KMS-11 (cell line): Measurements from ENCODE around the gene LINS1.

Experiments
- H2AFZ ChIP-seq: fragments of 200-600 bp; sonication (generic); 2 replicates; pipeline ENCODE4 v1.6.1; 2016; ENCODE audit warnings: antibody characterized with exemption, mixed run types, low read depth
- H3K27ac ChIP-seq: fragments of 200-600 bp; sonication (generic); 2 replicates; pipeline ENCODE4 v1.6.1; 2016; ENCODE audit warnings: mild to moderate bottlenecking, mixed run types
- H3K27me3 ChIP-seq: fragments of 200-600 bp; sonication (generic); 2 replicates; pipeline ENCODE4 v1.6.1; 2017; ENCODE audit warnings: mild to moderate bottlenecking, low read depth, mixed run types, moderate library complexity; ENCODE audit not compliant: insufficient read depth
- H3K36me3 ChIP-seq: fragments of 200-600 bp; sonication (generic); 2 replicates; pipeline ENCODE4 v1.6.1; 2017; ENCODE audit warnings: mild to moderate bottlenecking, mixed run types; ENCODE audit not compliant: insufficient read depth
- H3K4me1 ChIP-seq: fragments of 200-600 bp; sonication (generic); 2 replicates; pipeline ENCODE4 v1.6.1; 2016; ENCODE audit warnings: mild to moderate bottlenecking, low read depth, mixed run types; ENCODE audit not compliant: poor library complexity, severe bottlenecking
- H3K4me2 ChIP-seq: fragments of 200-600 bp; sonication (generic); 2 replicates; pipeline ENCODE4 v1.7.0; 2016; ENCODE audit warnings: mild to moderate bottlenecking, mixed run types
- H3K4me3 ChIP-seq: fragments of 200-600 bp; sonication (generic); IDR thresholded peaks from 2 replicates; pipeline ENCODE4 v1.6.1; 2017; ENCODE audit warnings: low read depth, low read length, mixed read lengths; ENCODE audit not compliant: insufficient read depth
- H3K79me2 ChIP-seq: fragments of 200-600 bp; sonication (generic); 2 replicates; pipeline ENCODE4 v1.6.1; 2016; ENCODE audit warnings: low read depth, mixed run types; ENCODE audit not compliant: insufficient read depth
- H3K9ac ChIP-seq: fragments of 200-600 bp; sonication (generic); 2 replicates; pipeline ENCODE4 v1.6.1; 2016; ENCODE audit warnings: mild to moderate bottlenecking, mixed run types
- H4K20me1 ChIP-seq: fragments of 200-600 bp; sonication (generic); 2 replicates; pipeline ENCODE4 v1.6.1; 2016; ENCODE audit warnings: mild to moderate bottlenecking, mixed run types; ENCODE audit not compliant: insufficient read depth
- CTCF ChIP-seq: fragments of 200-600 bp; sonication (generic); conservative IDR thresholded peaks from 2 replicates; pipeline ENCODE4 v1.6.1; 2017; ENCODE audit warnings: low read depth, mild to moderate bottlenecking, antibody characterized with exemption, low read length, moderate library complexity, mixed read lengths

Gene LINS1

DNA sequence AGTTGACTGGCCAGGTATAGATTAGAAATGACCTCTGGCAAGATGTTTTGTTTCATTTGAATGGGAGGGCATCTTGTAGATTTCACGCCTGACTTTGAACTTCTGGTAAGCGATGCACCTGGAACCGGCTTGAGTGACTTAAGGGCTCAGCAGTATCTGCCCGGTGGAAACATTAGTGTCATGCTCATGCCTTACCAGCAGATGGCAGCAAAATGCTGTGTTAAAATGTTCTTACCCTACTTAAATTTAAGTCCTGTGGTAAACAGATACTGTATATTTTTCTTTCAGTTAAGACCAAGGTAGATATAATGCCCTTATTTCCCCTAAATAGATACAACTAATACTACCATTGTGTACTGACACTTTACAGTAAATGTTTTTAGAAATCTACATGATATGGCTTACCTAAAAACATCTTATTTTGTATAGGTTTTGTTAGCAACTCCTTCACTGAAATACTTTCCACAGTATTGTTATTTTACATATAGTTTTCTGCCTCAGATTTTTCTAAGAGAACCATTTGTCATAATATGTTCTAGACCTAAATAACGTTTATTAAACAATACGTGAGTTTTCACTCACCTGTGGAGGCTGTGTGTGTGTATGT, 25.9 kb upstream of the LINS1 start:
- Histone ChIP-seq H4K20me1 (no peaks in the 10 kb centered on the region), H3K4me3 (no peak overlapping the region), H3K27me3 (no peaks in the 10 kb centered on the region), H3K4me1 (no peaks in the 10 kb centered on the region), H2AFZ (no peak overlapping the region), H3K9ac (no peak overlapping the region), H3K36me3 (no peaks in the 10 kb centered on the region), H3K27ac (no peak overlapping the region), H3K4me2 (no peak overlapping the region), H3K79me2 (no peaks in the 10 kb centered on the region)
- TF ChIP-seq CTCF = peak; percentile 88

DNA sequence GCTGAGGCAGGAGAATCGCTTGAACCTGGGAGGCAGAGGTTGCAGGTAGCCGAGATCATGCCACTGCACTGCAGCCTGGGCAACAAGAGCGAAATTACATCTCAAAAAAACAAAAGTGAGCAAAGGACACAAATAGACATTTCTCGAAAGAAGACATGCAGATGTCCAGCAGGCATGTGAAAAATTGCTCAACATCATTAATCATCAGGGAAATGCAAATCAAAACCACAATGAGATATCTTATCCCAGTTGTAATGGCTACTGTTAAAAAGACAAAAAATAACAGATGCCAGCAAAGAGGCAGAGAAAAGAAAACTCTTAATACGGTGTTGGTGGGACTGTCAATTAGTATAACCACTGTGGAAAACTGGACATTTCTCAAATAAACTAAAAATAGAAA, 21.3 kb upstream of the LINS1 start:
- no peak for TF ChIP-seq CTCF
- Histone ChIP-seq H3K79me2 (no peaks in the 10 kb centered on the region), H3K9ac (no peak overlapping the region)

GRCh38 chr15:100616700-100617099, 14.7 kb upstream of the LINS1 start:
- TF ChIP-seq CTCF = no peak
- Histone ChIP-seq H3K4me2 (no peak overlapping the region), H3K79me2 (no peaks in the 10 kb centered on the region), H3K9ac (no peak overlapping the region), H3K27ac (no peak overlapping the region), H3K36me3 (no peaks in the 10 kb centered on the region), H3K4me3 (no peak overlapping the region), H4K20me1 (no peaks in the 10 kb centered on the region), H3K27me3 (no peaks in the 10 kb centered on the region), H3K4me1 (no peaks in the 10 kb centered on the region), H2AFZ (no peak overlapping the region)

More for the DNA sequence above, 21.3 kb upstream of the LINS1 start:
- Histone ChIP-seq H3K27me3 (no peaks in the 10 kb centered on the region), H3K36me3 (no peaks in the 10 kb centered on the region), H2AFZ (no peak overlapping the region), H4K20me1 (no peaks in the 10 kb centered on the region), H3K4me1 (no peaks in the 10 kb centered on the region), H3K4me3 (no peak overlapping the region), H3K4me2 (no peak overlapping the region), H3K27ac (no peak overlapping the region)

GRCh38 chr15:100615801-100616200, 13.8 kb upstream of the LINS1 start:
- Histone ChIP-seq H3K79me2 (no peaks in the 10 kb centered on the region), H3K4me3 (no peak overlapping the region), H3K9ac (no peak overlapping the region), H3K27me3 (no peaks in the 10 kb centered on the region), H4K20me1 (no peaks in the 10 kb centered on the region), H3K27ac (no peak overlapping the region), H2AFZ (no peak overlapping the region), H3K36me3 (no peaks in the 10 kb centered on the region), H3K4me2 (no peak overlapping the region), H3K4me1 (no peaks in the 10 kb centered on the region)
- TF ChIP-seq CTCF = no peak
